ENCODE results near the gene CTF1.

DNA sequence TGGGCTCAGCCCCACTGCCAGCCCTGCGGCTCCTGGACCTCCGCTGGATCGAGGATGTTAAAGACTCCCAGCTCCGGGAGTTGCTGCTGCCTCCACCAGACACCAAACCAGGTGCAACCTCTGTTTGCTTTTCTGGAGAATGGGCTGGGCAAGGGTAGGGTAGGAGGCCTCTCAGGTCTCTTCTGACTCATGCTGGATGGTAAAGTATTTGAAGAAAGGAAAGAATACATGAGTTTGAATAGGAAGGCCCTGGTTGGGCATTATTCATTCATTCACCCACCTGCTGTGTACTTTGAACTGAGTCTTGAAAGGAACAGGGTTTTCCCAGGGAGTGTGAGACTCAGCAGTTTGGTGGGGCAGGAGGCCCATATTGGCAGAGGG lies 46.0 kb downstream of the CTF1 start:
- TF ChIP-seq, protein P1, sequence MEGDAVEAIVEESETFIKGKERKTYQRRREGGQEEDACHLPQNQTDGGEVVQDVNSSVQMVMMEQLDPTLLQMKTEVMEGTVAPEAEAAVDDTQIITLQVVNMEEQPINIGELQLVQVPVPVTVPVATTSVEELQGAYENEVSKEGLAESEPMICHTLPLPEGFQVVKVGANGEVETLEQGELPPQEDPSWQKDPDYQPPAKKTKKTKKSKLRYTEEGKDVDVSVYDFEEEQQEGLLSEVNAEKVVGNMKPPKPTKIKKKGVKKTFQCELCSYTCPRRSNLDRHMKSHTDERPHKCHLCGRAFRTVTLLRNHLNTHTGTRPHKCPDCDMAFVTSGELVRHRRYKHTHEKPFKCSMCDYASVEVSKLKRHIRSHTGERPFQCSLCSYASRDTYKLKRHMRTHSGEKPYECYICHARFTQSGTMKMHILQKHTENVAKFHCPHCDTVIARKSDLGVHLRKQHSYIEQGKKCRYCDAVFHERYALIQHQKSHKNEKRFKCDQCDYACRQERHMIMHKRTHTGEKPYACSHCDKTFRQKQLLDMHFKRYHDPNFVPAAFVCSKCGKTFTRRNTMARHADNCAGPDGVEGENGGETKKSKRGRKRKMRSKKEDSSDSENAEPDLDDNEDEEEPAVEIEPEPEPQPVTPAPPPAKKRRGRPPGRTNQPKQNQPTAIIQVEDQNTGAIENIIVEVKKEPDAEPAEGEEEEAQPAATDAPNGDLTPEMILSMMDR (conservative IDR thresholded peaks at IDR 0.05; ENCODE audit: low read length) = no peak
- no peak for TF ChIP-seq EZH2phosphoT487 (IDR thresholded peaks at IDR 0.05; ENCODE audit: borderline replicate concordance)

Measured in Loucy (cell line).